Esophagus muscularis mucosa (tissue), 4 donors: ENCODE results near the gene VWA3A. TPM values are rescaled to one million over a fixed set of nuclear protein-coding genes. Genes with fewer than 3 reads are reported as not detected.
"Not testable (repeated sequence)": the region's sequence is repeated elsewhere in the genome, so short reads cannot be mapped to it uniquely, and the experiment has no call there.

ENCODE experiments used
- DNase-seq: peaks from one replicate; pipeline ENCODE4 v3.0.0-alpha.2; 2017; ENCODE audit errors: extremely low spot score
- H3K27ac ChIP-seq, 4 donors: fragments of 200-600 bp; sonication (generic); replicated peaks in 1 of 4; 1 replicate in 3 of 4; 2 replicates in 1 of 4; pipeline ENCODE4 v1.5.1; 2016 to 2019; ENCODE audit warnings: mild to moderate bottlenecking in 1 of 4
- H3K27me3 ChIP-seq, 4 donors: fragments of 200-600 bp; sonication (generic); one replicate each; pipeline versions ENCODE4 v1.5.1 to v1.6.0; 2016 to 2019
- H3K36me3 ChIP-seq, 4 donors: fragments of 200-600 bp; sonication (generic); one replicate each; pipeline ENCODE4 v1.5.1; 2016 to 2019
- H3K4me1 ChIP-seq, 4 donors: fragments of 200-600 bp; sonication (generic); one replicate each; pipeline ENCODE4 v1.5.1; 2016 to 2019
- H3K4me3 ChIP-seq, 4 donors: fragments of 200-600 bp; sonication (generic); 1 replicate in 2 of 4; 2 replicates in 2 of 4; pipeline ENCODE4 v1.5.1; 2016 to 2019; ENCODE audit warnings: mild to moderate bottlenecking in 4 of 4, moderate library complexity in 1 of 4
- H3K9me3 ChIP-seq, 4 donors: fragments of 200-600 bp; sonication (generic); 1 replicate in 3 of 4; 2 replicates in 1 of 4; pipeline ENCODE4 v1.5.1; 2016 to 2019
- CTCF ChIP-seq, 3 experiments: fragments of 200-600 bp in 2 of 3; fragments of 450-650 bp in 1 of 3; sonication (generic) in 2 of 3; IDR thresholded peaks; one replicate each; pipeline ENCODE4 v1.5.1; 2017 to 2019; ENCODE audit warnings: antibody characterized with exemption in 3 of 3, mild to moderate bottlenecking in 2 of 3, moderate library complexity in 1 of 3
- EP300 ChIP-seq: sonication (generic); formaldehyde crosslinking; IDR thresholded peaks from one replicate; pipeline ENCODE4 v1.6.1; 2017; ENCODE audit warnings: antibody characterized with exemption
- POLR2A ChIP-seq: fragments of 450-650 bp; IDR thresholded peaks from one replicate; pipeline ENCODE4 v1.6.1; 2017; ENCODE audit warnings: antibody characterized with exemption, moderate library complexity, mild to moderate bottlenecking, low read depth
- POLR2AphosphoS5 ChIP-seq, 2 donors: sonication (generic); formaldehyde crosslinking; IDR thresholded peaks; one replicate each; pipeline ENCODE4 v1.6.1; 2017; ENCODE audit warnings: antibody characterized with exemption in 2 of 2
- WGBS: methylation state at CpG from one replicate; pipeline ENCODE4 v1.1.5; 2018; 5-methylcytosine and 5-hydroxymethylcytosine counted together
- intact Hi-C: fragments of 100-400 bp; cut with DNase I; formaldehyde crosslinking; loops from one replicate; pipeline ENCODE4 v1.15.1; 2023
- total RNA-seq, 4 donors: library from RNA; depleted of rRNA; stranded (reverse); fragments of >200 nt; gene quantifications; one replicate each; pipeline versions ENCODE4 v1.1.0 to v1.2.1, GENCODE V29; 2016

VWA3A gene
- total RNA-seq, 4 donors from 2014 or later = 0.06 to 0.42 (median 0.17) TPM; not detected in 1

DNA sequence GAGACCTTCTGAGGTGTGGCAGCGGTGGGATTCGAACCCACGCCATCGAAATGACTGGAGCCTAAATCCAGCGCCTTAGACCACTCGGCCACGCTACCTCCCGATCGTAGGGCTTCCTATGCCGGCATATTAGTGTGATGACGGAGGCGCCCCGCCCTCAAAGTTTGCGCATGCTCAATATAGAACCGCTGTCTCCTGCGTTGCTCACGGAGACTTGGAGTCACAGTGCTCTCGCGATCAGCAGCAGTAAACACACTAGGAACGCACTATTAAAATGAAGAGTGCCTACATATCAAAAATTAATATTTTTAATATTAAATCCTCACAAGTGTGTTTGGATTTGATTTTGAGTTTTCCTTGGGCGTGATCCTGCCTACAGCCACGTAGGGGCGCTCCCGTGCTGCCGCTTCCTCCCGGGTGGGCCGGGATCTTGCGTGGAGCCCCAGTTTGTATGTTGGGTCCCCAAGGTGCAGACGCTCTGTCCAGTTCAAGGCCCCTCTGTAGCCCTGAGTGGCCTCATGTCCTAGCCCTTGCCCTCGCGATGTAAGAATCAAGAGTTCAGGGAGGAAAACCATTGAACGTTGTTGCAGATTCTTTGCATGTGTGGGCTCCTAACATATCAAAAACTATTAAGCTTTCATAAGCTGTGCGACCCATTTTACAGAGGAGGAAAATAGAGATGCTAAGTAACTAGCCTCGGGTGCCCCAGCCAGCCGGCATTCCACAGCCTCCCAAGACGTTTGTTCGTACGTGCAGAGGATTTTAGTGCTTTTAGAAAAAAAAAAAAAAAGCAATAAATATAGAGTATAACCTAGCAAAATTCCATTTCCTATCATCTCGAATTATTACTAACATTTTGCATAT is 103.6 kb downstream of the VWA3A start:
- H3K27ac ChIP-seq = peak overlapping the region; percentile 75 to 85 (median 80)
- H3K9me3 ChIP-seq = no peaks in the 10 kb centered on the region
- peaks cover 8 to 48% (median 42%) of the 10 kb centered on the region in 4 donors for H3K4me1 ChIP-seq
- intact Hi-C loops = no loop called here
- 2% methylated on average over 39 of the region's 39 CpGs for WGBS
- TF ChIP-seq POLR2A (no peak), CTCF (IDR thresholded peaks at IDR 0.05) (peak; percentile 94 to 97 (median 97)), POLR2AphosphoS5 (IDR thresholded peaks at IDR 0.05) (peak in 1 of 2 donors; percentile 85)
- no peaks in the 10 kb centered on the region for H3K27me3 ChIP-seq
- H3K4me3 ChIP-seq = peak overlapping the region; percentile 55 to 58 (median 57)
- H3K36me3 ChIP-seq = no peaks in the 10 kb centered on the region
- DNase-seq = peak; percentile 98

- intact Hi-C loops, H3K27me3 ChIP-seq, DNase-seq, H3K9me3 ChIP-seq, H3K36me3 ChIP-seq: not testable (repeated sequence)
- 38% methylated on average over 20 of the region's 20 CpGs for WGBS
- H3K4me1 ChIP-seq = peaks cover 8 to 45% (median 41%) of the 10 kb centered on the region in 4 donors
- peak overlapping the region in 2 of 4 donors; percentile 75 to 84 for H3K27ac ChIP-seq
- peak overlapping the region in 3 of 4 donors; percentile 55 to 58 (median 56) for H3K4me3 ChIP-seq
These were observed 104.3 kb downstream of the VWA3A start for GRCh38 chr16:22196559-22197168.

DNA sequence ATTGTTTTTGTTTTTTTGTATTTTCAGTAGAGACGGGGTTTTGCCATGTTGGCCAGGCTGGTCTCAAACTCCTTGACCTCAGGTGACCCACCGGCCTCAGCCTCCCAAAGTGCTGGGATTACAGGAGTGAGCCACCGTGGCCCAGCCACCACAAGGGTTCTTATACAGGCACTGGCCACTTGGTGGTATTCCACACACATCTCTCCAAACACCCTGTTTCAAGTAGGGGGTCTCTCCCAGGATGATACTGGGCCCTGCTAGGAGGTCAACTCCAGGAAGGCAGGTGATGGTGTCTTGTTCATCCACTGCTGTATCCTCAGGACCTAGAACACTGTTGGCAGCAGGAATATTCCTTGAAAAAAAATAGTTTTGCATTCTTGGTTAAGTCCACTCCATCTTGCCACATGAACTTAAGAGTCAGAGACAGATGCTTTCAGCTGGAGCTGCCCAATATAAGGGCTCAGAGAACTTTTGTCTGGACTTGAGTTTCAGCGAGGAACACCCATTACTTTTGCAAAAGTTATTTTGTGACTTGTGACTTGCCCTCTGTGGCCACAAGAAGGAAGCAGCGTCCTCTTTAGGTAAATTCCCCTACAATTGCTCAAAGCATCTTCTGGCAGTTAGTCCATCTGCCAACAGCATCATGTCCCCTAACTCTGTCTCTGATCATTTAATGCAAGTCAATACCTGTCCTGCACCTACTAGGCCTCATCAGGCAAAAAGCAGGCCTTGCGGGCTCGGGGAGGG is 106.4 kb downstream of the VWA3A start:
- Histone ChIP-seq H3K9me3 (no peaks in the 10 kb centered on the region), H3K4me1 (peaks cover 5 to 28% (median 26%) of the 10 kb centered on the region in 4 donors), H3K27ac (peak overlapping the region; percentile 77 to 85 (median 83)), H3K27me3 (no peaks in the 10 kb centered on the region), H3K4me3 (no peak overlapping the region), H3K36me3 (no peaks in the 10 kb centered on the region)
- 76% methylated on average over 6 of the region's 7 CpGs for WGBS
- DNase-seq = no peak
- TF ChIP-seq EP300 (no peak), CTCF (IDR thresholded peaks at IDR 0.05) (no peak), POLR2AphosphoS5 (IDR thresholded peaks at IDR 0.05) (no peak), POLR2A (no peak)
- intact Hi-C loops = loop anchor here (2.0 kb wide), 1 partner anchor 98 kb away; the partner anchor contains the start of gene POLR3E

DNA sequence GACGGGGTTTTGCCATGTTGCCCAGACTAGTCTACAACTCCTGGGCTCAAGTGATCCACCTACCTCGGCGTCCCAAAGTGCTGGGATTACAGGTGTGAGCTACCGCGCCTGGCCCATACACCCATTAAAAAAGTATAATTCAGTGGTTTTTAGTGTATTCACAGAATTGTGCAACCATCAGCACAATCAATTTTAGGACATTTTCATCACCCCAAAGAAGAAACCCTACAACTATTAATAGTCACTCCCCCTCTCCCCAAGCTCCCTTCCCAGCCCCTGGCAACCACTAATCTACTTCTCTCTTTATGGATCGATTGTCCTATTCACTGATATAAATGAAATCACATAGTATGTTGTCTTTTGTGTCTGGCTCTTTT is 109.9 kb downstream of the VWA3A start:
- intact Hi-C loops = loop anchor here (10.0 kb wide), 1 partner anchor 173 kb away; the partner anchor contains the start of gene CDR2
- H3K27ac ChIP-seq = no peak overlapping the region
- no peak for TF ChIP-seq EP300
- TF ChIP-seq POLR2A = no peak
- TF ChIP-seq CTCF (IDR thresholded peaks at IDR 0.05) = no peak
- no peak for TF ChIP-seq POLR2AphosphoS5 (IDR thresholded peaks at IDR 0.05)
- no peaks in the 10 kb centered on the region for H3K9me3 ChIP-seq
- no peaks in the 10 kb centered on the region for H3K36me3 ChIP-seq
- H3K4me1 ChIP-seq = peaks cover 14 to 28% (median 27%) of the 10 kb centered on the region in 4 donors
- WGBS = over 99% methylated on average over 6 of the region's 6 CpGs
- H3K4me3 ChIP-seq = no peak overlapping the region
- no peak for DNase-seq
- no peaks in the 10 kb centered on the region for H3K27me3 ChIP-seq
